ENCODE measurements around the gene DCAF6.

- no peak for TF ChIP-seq YY1 (IDR thresholded peaks at IDR 0.05; ENCODE audit: insufficient read depth, insufficient read length)
- TF ChIP-seq ZNF274 (IDR thresholded peaks at IDR 0.05; ENCODE audit: low read depth, low read length) = no peak
- no peak for TF ChIP-seq SUZ12 (IDR thresholded peaks at IDR 0.05; ENCODE audit: extremely low read depth, insufficient read depth, insufficient read length)
Observed at GRCh38 chr1:167999877-168000276, 63.4 kb downstream of the DCAF6 start.
